IPS-18a (cell line): ENCODE data around the gene TBATA.

Experiments
- H3K27ac ChIP-seq: one replicate; pipeline ENCODE4 v1.5.1; 2013; ENCODE audit warnings: low read length
- H3K27me3 ChIP-seq: one replicate; pipeline ENCODE4 v1.6.1; 2013; ENCODE audit warnings: mild to moderate bottlenecking, low read length; ENCODE audit not compliant: control insufficient read depth, insufficient read depth
- H3K36me3 ChIP-seq: one replicate; pipeline ENCODE4 v1.6.1; 2013; ENCODE audit warnings: low read depth, low read length; ENCODE audit not compliant: control insufficient read depth
- H3K4me1 ChIP-seq: one replicate; pipeline ENCODE4 v1.6.1; 2013; ENCODE audit warnings: low read depth, low read length; ENCODE audit not compliant: control insufficient read depth
- H3K4me3 ChIP-seq: one replicate; pipeline ENCODE4 v1.5.1; 2013; ENCODE audit warnings: low read length
- H3K9ac ChIP-seq: one replicate; pipeline ENCODE4 v1.6.1; 2013; ENCODE audit warnings: mild to moderate bottlenecking, low read length, moderate library complexity
- H3K9me3 ChIP-seq: one replicate; pipeline ENCODE4 v1.6.1; 2013; ENCODE audit warnings: low read depth, low read length; ENCODE audit not compliant: control insufficient read depth

TBATA gene

GRCh38 chr10:70820976-70821750, 36.0 kb upstream of the TBATA start:
- no peak overlapping the region for H3K9ac ChIP-seq
- H3K27ac ChIP-seq: no peak overlapping the region
- no peaks in the 10 kb centered on the region for H3K9me3 ChIP-seq
- no peaks in the 10 kb centered on the region for H3K4me1 ChIP-seq
- H3K27me3 ChIP-seq: no peaks in the 10 kb centered on the region
- no peak overlapping the region for H3K4me3 ChIP-seq
- peaks cover 27% of the 10 kb centered on the region for H3K36me3 ChIP-seq

GRCh38 chr10:70816220-70816894, 31.2 kb upstream of the TBATA start:
- H3K9me3 ChIP-seq: no peaks in the 10 kb centered on the region
- H3K27me3 ChIP-seq: no peaks in the 10 kb centered on the region
- H3K27ac ChIP-seq: peak overlapping the region; percentile 65
- peak overlapping the region; percentile 96 for H3K4me3 ChIP-seq
- H3K4me1 ChIP-seq: peaks cover 4% of the 10 kb centered on the region
- H3K36me3 ChIP-seq: peaks cover 27% of the 10 kb centered on the region
- peak overlapping the region; percentile 82 for H3K9ac ChIP-seq

GRCh38 chr10:70815504-70816219, 30.5 kb upstream of the TBATA start, which contains the start of gene SGPL1:
SGPL1 (plus strand) TSS chr10:70815948; CDS start chr10:70816854, 906 bp downstream.
- Histone ChIP-seq H3K9ac (peak within 1 kb of the TSS; percentile 82), H3K36me3 (peaks cover 23% of the 10 kb centered on the region), H3K27ac (peak within 1 kb of the TSS; percentile 65), H3K4me3 (peak within 1 kb of the TSS; percentile 96), H3K27me3 (no peaks in the 10 kb centered on the region), H3K9me3 (no peaks in the 10 kb centered on the region), H3K4me1 (peaks cover 4% of the 10 kb centered on the region)

- Histone ChIP-seq H3K4me1 (peaks cover 4% of the 10 kb centered on the region), H3K9me3 (no peaks in the 10 kb centered on the region), H3K36me3 (peaks cover 16% of the 10 kb centered on the region), H3K27ac (no peak overlapping the region), H3K9ac (no peak overlapping the region), H3K4me3 (no peak overlapping the region), H3K27me3 (no peaks in the 10 kb centered on the region)
Observed at GRCh38 chr10:70814126-70814525, 28.9 kb upstream of the TBATA start.

- no peaks in the 10 kb centered on the region for H3K9me3 ChIP-seq
- no peak overlapping the region for H3K4me3 ChIP-seq
- H3K9ac ChIP-seq: no peak overlapping the region
- no peaks in the 10 kb centered on the region for H3K27me3 ChIP-seq
- peaks cover 6% of the 10 kb centered on the region for H3K36me3 ChIP-seq
- no peak overlapping the region for H3K27ac ChIP-seq
- peaks cover 4% of the 10 kb centered on the region for H3K4me1 ChIP-seq
Observed at GRCh38 chr10:70812814-70813213, 27.6 kb upstream of the TBATA start.

- no peak overlapping the region for H3K27ac ChIP-seq
- no peaks in the 10 kb centered on the region for H3K27me3 ChIP-seq
- no peaks in the 10 kb centered on the region for H3K36me3 ChIP-seq
- H3K4me1 ChIP-seq: peaks cover 10% of the 10 kb centered on the region
- no peak overlapping the region for H3K4me3 ChIP-seq
- no peaks in the 10 kb centered on the region for H3K9me3 ChIP-seq
- H3K9ac ChIP-seq: no peak overlapping the region
Observed at GRCh38 chr10:70811881-70812280, 26.7 kb upstream of the TBATA start.

GRCh38 chr10:70810967-70811366, 25.8 kb upstream of the TBATA start:
- H3K4me1 ChIP-seq: peaks cover 10% of the 10 kb centered on the region

GRCh38 chr10:70809726-70810125, 24.5 kb upstream of the TBATA start:
- Histone ChIP-seq H3K36me3 (no peaks in the 10 kb centered on the region), H3K4me3 (no peak overlapping the region), H3K9ac (no peak overlapping the region), H3K27ac (no peak overlapping the region), H3K4me1 (peaks cover 5% of the 10 kb centered on the region), H3K27me3 (no peaks in the 10 kb centered on the region), H3K9me3 (no peaks in the 10 kb centered on the region)

More at GRCh38 chr10:70810967-70811366, 25.8 kb upstream of the TBATA start:
- no peaks in the 10 kb centered on the region for H3K36me3 ChIP-seq
- H3K27me3 ChIP-seq: no peaks in the 10 kb centered on the region
- no peak overlapping the region for H3K27ac ChIP-seq
- no peak overlapping the region for H3K9ac ChIP-seq
- H3K9me3 ChIP-seq: no peaks in the 10 kb centered on the region
- H3K4me3 ChIP-seq: no peak overlapping the region

GRCh38 chr10:70809011-70809611, 23.9 kb upstream of the TBATA start:
- Histone ChIP-seq H3K4me1 (peaks cover 5% of the 10 kb centered on the region), H3K27me3 (no peaks in the 10 kb centered on the region), H3K9ac (no peak overlapping the region), H3K27ac (no peak overlapping the region), H3K36me3 (no peaks in the 10 kb centered on the region), H3K4me3 (no peak overlapping the region), H3K9me3 (no peaks in the 10 kb centered on the region)

GRCh38 chr10:70807556-70807955, 22.4 kb upstream of the TBATA start:
- H3K4me3 ChIP-seq: no peak overlapping the region
- H3K27ac ChIP-seq: no peak overlapping the region
- H3K9me3 ChIP-seq: no peaks in the 10 kb centered on the region
- peaks cover 5% of the 10 kb centered on the region for H3K4me1 ChIP-seq
- H3K36me3 ChIP-seq: no peaks in the 10 kb centered on the region
- no peaks in the 10 kb centered on the region for H3K27me3 ChIP-seq
- H3K9ac ChIP-seq: no peak overlapping the region

GRCh38 chr10:70806841-70807240, 21.7 kb upstream of the TBATA start:
- no peaks in the 10 kb centered on the region for H3K27me3 ChIP-seq
- peaks cover 5% of the 10 kb centered on the region for H3K4me1 ChIP-seq
- H3K9me3 ChIP-seq: no peaks in the 10 kb centered on the region
- no peaks in the 10 kb centered on the region for H3K36me3 ChIP-seq
- H3K27ac ChIP-seq: no peak overlapping the region
- no peak overlapping the region for H3K9ac ChIP-seq
- no peak overlapping the region for H3K4me3 ChIP-seq
